Measurements from ENCODE around the gene CAMK2D.

The CAMK2D gene

GRCh38 chr4:113646442-113646822 is 115.1 kb downstream of the CAMK2D start:
- no peak for TF ChIP-seq CTCF (IDR thresholded peaks at IDR 0.05; ENCODE audit: low read depth, low read length, missing control alignments)
- H3K4me3 ChIP-seq (replicated peaks; ENCODE audit: low read depth, low read length) = no peak overlapping the region
- DNase-seq (ENCODE audit: extremely low read depth, low read depth) = no peak

- TF ChIP-seq CTCF (IDR thresholded peaks at IDR 0.05; ENCODE audit: low read depth, low read length, missing control alignments) = no peak
- no peak overlapping the region for H3K4me3 ChIP-seq (replicated peaks; ENCODE audit: low read depth, low read length)
- DNase-seq (ENCODE audit: extremely low read depth, low read depth) = no peak
Measured at GRCh38 chr4:113645771-113646441, 115.6 kb downstream of the CAMK2D start.

GRCh38 chr4:113645288-113645687 is 116.2 kb downstream of the CAMK2D start:
- TF ChIP-seq CTCF (IDR thresholded peaks at IDR 0.05; ENCODE audit: low read depth, low read length, missing control alignments) = no peak
- no peak for DNase-seq (ENCODE audit: extremely low read depth, low read depth)
- H3K4me3 ChIP-seq (replicated peaks; ENCODE audit: low read depth, low read length) = no peak overlapping the region

GRCh38 chr4:113644398-113644797 is 117.1 kb downstream of the CAMK2D start:
- DNase-seq (ENCODE audit: extremely low read depth, low read depth) = no peak
- H3K4me3 ChIP-seq (replicated peaks; ENCODE audit: low read depth, low read length) = no peak overlapping the region
- TF ChIP-seq CTCF (IDR thresholded peaks at IDR 0.05; ENCODE audit: low read depth, low read length, missing control alignments) = no peak

- TF ChIP-seq CTCF (IDR thresholded peaks at IDR 0.05; ENCODE audit: low read depth, low read length, missing control alignments) = no peak
- H3K4me3 ChIP-seq (replicated peaks; ENCODE audit: low read depth, low read length) = no peak overlapping the region
- no peak for DNase-seq (ENCODE audit: extremely low read depth, low read depth)
Measured at GRCh38 chr4:113643505-113643904, 118.0 kb downstream of the CAMK2D start.

- no peak for DNase-seq (ENCODE audit: extremely low read depth, low read depth)
- no peak overlapping the region for H3K4me3 ChIP-seq (replicated peaks; ENCODE audit: low read depth, low read length)
- no peak for TF ChIP-seq CTCF (IDR thresholded peaks at IDR 0.05; ENCODE audit: low read depth, low read length, missing control alignments)
Measured at GRCh38 chr4:113641025-113641431, 120.5 kb downstream of the CAMK2D start.

GRCh38 chr4:113639326-113639725 is 122.2 kb downstream of the CAMK2D start:
- no peak for TF ChIP-seq CTCF (IDR thresholded peaks at IDR 0.05; ENCODE audit: low read depth, low read length, missing control alignments)
- no peak for DNase-seq (ENCODE audit: extremely low read depth, low read depth)
- no peak overlapping the region for H3K4me3 ChIP-seq (replicated peaks; ENCODE audit: low read depth, low read length)
